OCI-LY7 (cell line): ENCODE results near the gene SLC6A18.
"Not testable (repeated sequence)": the region's sequence is repeated elsewhere in the genome, so short reads cannot be mapped to it uniquely, and the experiment has no call there.

Experiments used
- EZH2phosphoT487 ChIP-seq: fragments of 200-600 bp; sonication (generic); IDR thresholded peaks from 2 replicates; pipeline ENCODE4 v1.6.1; 2018; ENCODE audit warnings: low read depth, borderline replicate concordance, mild to moderate bottlenecking, mixed run types, antibody characterized with exemption, low read length, moderate library complexity, mixed read lengths
- TF ChIP-seq, protein P1 (sequence below): fragments of 200-600 bp; sonication (generic); conservative IDR thresholded peaks from 2 replicates; pipeline ENCODE4 v1.5.1; 2014; ENCODE audit warnings: mild to moderate bottlenecking, antibody characterized with exemption, low read length, moderate library complexity, mixed read lengths

DNA sequence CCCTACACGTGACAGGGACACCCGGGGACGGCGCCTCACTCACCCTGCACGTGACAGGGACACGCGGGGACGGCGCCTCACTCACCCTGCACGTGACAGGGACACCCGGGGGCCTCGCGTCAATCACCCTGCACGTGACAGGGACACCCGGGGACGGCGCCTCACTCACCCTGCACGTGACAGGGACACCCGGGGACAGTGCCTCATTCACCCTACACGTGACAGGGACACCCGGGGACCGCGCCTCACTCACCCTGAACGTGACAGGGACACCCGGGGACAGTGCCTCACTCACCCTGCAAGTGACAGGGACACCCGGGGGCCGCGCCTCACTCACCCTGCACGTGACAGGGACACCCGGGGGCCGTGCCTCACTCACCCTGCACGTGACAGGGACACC is 64.4 kb downstream of the SLC6A18 start:
- TF ChIP-seq, protein P1, sequence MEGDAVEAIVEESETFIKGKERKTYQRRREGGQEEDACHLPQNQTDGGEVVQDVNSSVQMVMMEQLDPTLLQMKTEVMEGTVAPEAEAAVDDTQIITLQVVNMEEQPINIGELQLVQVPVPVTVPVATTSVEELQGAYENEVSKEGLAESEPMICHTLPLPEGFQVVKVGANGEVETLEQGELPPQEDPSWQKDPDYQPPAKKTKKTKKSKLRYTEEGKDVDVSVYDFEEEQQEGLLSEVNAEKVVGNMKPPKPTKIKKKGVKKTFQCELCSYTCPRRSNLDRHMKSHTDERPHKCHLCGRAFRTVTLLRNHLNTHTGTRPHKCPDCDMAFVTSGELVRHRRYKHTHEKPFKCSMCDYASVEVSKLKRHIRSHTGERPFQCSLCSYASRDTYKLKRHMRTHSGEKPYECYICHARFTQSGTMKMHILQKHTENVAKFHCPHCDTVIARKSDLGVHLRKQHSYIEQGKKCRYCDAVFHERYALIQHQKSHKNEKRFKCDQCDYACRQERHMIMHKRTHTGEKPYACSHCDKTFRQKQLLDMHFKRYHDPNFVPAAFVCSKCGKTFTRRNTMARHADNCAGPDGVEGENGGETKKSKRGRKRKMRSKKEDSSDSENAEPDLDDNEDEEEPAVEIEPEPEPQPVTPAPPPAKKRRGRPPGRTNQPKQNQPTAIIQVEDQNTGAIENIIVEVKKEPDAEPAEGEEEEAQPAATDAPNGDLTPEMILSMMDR, result not testable (repeated sequence)
- not testable (repeated sequence) for TF ChIP-seq EZH2phosphoT487
